HG02884 (cell line): ENCODE measurements around the gene CYP2W1.

Experiments
- ATAC-seq: cut with Tn5 transposase; IDR thresholded peaks from one replicate; pipeline ENCODE4 v1.9.1; 2021; ENCODE audit warnings: mild to moderate bottlenecking, moderate library complexity; ENCODE audit not compliant: unreplicated experiment

Gene CYP2W1

DNA sequence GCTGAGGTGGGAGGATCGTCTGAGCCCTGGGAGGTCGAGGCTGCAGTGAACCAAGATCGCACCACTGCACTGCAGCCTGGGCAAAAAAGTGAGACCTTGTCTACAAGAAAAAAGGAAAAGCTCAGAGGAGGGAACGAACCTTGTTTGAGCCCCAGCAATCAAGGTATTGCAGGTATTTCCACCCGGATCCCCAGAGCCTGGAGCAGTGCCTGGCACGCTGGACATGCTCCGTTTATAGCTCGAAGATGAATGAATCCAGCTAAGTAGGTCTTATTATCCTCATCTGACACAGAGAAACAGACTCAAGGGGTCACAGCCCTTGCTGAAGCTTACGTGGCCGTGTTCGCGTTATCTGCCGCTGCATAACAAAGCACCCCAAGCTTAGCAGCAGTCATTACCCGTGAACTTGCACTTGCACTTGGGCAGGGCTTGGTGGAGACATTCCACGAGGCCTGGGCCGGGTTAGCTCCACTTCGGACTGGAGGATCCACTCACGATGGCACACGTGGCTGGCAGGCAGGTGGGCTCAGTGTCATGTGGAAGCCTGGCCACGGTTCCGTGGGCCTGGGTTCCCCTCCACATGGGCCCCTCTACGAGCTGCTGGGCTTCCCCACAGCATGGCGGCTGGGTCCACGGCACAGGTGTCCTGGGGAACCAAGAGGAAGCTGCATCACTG is 4.4 kb upstream of the CYP2W1 start:
- ATAC-seq = no peak

DNA sequence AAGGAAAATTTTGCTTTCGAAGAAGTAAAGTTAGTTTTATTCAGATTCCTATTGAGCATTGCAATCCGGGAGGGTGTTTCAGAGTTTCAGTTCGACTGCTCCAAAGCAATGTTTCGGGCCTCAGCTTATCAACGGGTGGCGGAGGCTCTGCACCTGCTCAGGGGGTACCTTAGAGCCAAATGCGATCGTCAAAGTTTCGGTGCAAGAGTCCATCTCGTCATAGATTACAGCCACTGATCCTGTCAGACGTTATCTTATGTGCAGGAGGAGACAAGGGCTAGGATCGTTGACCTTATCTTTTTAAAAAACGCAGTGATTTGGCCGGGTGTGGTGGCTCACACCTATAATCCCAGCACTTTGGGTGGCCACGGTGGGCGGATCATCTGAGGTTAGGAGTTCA is 3.8 kb upstream of the CYP2W1 start:
- ATAC-seq = no peak

DNA sequence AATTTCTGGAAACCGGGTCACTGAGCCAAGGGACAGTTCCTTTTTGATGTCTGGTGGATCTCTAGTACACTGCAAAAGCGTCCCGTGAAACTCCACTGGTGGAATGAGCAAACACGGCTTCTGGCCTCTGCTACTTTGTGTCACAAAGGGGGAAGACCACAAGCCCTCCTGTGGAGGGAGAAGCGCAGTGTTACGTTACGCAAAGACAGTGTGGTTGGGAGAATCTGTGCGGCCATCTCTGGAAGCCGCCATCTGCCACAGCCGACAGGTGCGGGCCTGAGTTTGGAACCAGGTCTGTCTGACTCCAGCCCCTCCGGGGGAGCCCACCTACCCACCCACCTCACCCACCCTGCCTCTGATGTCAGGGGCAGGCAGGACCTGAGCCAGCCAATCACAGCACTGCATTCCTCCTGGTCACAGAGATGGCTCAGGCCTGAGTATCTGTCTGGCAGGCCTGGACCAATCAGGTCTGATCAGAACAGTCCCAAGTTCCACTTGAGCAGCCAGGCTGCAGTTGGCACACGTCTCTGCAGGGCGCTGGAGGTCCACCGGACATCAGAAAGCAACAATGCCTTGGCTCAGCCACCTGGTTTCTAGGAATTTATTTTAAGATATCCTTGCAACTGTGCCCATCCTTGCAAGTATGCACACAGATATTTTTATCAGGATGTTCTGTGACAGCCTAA is 3.0 kb upstream of the CYP2W1 start:
- ATAC-seq = no peak

DNA sequence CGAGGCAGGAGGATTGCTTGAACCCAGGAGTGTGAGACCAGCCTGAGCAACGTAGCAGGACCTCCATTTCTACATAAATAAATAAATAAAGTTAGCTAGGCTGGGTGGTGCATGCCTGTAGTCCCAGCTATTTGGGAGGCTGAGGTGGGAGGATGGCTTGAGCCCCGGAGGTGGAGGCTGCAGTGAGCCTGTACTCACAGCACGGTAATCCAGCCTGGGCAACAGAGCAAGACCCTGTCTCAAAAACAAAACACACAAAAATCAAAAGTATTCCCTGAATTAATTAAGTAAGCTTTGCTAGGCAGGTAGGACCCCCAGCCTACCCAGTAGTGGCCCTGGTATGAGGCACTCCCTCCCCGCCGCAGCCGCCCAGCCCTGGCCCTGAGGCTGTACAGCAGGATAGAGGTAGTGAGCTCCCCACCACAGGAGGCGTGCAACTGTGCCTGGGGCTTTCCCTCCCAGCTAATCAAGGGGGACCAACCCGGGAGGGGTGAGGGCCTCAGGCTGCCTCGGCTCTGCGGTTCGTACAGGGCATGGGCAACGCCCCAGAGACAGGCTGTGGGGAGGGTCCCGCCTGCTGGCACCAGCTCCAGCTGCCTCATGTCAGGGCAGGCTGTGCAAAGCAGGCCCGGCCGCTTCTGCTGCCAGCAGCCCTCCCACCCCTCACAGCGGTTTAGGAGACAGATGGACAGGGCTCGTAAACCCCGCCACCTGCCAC is 1.0 kb upstream of the CYP2W1 start:
- no peak for ATAC-seq

DNA sequence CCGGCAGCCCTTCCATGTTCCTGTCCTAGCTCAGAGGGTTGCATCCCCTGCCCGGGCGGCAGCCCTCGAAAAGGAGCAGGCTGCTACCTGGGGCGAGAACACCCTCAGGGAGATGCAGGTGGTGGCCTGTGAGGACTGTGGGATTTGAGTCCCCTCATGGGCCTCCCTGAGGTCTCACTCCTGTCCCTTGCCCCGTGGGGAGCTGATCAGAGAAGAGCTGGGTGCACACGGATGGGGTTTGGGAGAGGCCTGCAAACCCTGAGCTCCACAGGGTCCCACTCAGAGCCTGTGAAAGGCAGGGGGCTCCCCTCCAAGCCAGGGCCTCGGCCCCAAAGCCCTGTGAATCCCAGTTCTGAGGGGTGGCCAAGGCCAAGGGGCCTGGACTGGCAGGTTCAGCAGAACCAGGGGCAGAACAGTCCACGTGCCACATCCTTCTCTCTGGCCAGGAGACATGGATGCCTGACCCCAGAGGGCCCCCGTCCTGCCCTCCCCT is 424 bp upstream of the CYP2W1 start:
- no peak for ATAC-seq

DNA sequence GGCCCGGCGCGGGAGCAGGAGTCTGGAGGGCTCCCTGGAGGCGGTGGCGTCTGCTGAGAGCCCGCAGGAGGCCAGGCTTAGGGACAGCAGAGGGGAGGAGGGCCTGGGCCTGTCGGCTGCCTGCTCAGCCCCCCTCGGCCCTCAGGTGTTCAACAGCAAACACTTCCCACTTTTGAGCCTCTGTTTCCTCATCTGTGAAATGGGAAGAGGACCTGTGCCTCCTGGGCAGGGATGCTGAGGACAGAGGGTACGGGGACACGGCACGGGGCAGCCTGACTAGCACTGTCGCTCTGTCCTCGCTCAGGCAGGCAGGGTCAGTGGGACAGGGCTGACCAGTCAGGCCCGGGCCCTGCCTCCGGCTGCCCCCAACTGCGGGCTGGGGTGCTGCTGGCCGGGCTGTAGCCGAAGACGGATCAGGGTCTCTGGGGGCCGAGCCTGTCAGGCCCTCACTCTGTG is 663 bp downstream of the CYP2W1 start:
- ATAC-seq = no peak

DNA sequence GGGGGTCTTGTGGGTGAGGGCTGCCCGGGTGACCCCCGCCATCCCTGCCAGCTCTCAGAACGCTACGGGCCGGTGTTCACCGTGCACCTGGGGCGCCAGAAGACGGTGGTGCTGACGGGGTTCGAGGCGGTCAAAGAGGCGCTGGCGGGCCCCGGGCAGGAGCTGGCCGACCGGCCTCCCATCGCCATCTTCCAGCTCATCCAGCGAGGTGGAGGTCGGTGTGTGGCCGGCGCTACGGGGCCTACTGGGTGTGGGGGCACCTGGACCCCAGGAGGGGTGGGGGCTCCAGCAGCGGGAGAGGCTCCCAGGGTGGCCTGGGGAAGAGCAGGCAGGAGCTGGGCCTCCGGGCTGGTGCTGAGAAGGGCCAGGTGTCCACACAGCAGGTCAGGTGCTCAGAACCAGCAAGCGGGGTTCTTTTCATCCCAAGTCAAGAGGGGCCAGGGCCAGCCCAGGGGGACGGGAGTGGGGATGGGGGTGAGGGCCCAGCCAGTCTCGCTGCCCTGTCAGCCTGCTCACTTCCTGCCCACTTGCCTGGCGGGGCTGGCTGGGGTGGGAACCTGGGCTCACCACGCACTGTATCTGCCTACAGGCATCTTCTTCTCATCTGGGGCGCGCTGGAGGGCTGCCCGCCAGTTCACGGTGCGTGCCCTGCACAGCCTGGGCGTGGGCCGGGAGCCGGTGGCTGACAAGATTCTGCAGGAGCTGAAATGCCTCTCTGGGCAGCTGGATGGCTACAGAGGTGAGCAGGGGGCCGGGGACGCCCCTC is 1.6 kb downstream of the CYP2W1 start:
- no peak for ATAC-seq

DNA sequence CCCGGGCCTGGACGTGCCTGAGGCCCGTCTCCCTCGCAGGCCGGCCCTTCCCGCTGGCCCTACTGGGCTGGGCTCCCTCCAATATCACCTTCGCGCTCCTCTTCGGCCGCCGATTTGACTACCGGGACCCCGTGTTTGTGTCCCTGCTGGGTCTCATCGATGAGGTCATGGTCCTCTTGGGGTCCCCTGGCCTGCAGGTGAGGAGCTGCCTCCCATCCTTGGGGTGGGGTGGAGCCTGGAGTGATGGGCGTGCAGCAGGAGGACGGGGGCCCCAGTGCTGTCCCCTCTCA is 2.1 kb downstream of the CYP2W1 start:
- ATAC-seq = no peak

DNA sequence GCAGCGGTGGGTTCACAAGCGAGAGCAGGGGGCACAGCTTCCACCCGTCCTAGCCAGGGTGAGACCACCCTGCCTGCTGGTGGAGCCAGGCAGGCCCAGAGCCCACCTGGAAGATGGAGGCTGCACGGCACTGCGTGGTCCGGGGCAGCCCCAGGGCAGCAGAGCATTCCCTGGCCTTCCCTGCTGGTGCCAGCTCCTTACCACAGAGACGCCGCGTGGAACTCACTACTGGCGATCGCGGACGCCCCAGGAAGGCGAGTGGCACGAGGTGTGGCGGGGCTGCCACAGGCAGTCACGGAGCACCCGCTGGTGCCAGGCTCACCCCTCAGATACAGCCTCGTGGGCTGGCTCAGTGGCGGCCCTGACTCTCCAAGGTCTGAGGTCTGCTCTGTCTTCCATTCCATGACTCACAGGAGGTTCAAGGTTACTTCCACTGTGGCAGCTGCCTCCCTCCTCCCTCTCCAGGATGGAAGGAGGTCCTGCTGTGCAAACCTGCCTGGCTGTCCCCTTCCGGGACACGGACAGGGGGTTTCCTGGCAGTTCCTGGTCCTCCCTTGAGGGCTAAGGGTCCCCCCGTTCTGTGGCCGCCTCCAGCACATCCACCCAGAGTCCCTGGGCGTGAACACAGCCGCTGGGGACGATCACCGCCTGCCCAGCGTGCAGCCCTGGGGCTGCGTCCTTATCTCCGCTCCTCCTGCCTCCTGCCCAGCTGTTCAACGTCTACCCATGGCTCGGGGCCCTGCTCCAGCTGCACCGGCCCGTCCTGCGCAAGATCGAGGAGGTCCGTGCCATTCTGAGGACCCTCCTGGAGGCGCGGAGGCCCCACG is 3.1 kb downstream of the CYP2W1 start:
- ATAC-seq = no peak

DNA sequence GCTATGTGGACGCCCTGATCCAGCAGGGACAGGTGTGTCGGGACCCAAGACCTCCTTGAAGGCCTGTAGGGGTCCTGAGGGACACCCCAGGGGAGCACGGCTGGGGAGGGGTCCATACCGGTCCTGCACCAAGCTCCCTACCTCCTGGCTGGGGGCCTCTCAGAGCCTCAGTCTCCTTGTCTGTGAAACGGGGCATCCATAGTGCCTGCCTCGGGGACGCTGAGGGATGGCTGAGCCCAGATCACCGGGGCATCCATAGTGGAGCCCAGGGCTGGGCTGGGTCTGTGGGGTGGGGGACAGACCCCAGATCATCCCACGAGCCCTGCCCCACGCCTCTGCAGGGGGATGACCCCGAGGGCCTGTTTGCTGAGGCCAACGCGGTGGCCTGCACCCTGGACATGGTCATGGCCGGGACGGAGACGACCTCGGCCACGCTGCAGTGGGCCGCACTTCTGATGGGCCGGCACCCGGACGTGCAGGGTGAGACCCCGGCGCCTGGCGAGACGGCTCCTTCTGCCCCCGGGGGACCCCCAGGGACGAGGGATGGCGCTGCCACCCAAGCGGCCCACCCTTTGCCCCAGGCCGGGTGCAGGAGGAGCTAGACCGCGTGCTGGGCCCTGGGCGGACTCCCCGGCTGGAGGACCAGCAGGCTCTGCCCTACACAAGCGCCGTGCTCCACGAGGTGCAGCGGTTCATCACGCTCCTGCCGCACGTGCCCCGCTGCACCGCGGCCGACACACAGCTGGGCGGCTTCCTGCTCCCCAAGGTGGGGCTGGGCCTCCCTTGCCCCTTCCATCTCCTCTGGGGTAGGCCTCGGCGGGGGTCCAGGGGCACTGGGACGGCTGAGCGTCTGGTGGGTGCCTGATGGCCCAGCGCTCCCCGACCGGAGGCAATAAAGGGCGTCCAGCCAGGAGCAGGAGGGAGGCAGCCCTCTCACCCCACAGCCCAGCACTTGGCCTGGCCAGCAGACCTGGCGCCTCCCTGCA is 4.1 kb downstream of the CYP2W1 start:
- ATAC-seq = no peak

DNA sequence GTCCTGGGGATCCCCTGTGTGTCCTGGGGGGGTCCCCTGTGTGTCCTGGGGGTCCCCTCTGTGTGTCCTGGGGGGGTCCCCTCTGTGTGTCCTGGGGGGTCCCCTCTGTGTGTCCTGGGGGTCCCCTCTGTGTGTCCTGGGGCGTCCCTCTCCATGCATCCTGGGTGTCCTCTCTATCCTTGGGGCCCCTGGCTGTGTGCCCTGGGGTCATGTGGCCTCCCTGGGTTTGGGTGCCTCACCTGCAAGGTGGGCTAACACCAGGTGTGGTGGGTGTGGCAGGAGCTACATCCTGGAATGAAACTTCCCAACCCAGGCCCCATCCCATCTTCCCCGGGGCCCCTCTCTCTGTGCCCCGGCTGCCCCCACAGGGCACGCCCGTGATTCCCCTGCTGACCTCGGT is 4.9 kb downstream of the CYP2W1 start:
- no peak for ATAC-seq

DNA sequence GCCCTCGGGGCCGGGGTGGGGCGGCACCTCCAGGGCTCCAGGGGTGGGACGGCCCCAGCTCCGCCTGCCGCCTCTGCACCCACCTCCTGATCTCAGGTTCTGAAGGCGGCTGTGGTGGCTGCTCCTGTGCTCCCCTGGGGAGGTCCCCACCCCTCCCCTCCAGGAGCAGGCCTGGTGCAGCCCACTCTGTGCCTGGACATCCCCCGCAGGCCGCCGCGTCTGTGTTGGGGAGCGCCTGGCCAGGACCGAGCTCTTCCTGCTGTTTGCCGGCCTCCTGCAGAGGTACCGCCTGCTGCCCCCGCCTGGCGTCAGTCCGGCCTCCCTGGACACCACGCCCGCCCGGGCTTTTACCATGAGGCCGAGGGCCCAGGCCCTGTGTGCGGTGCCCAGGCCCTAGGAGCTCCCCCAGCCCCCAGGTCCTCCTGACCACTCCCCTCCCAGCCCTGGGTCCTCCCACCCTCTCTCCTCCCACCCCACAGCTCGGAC is 5.5 kb downstream of the CYP2W1 start:
- ATAC-seq = no peak

DNA sequence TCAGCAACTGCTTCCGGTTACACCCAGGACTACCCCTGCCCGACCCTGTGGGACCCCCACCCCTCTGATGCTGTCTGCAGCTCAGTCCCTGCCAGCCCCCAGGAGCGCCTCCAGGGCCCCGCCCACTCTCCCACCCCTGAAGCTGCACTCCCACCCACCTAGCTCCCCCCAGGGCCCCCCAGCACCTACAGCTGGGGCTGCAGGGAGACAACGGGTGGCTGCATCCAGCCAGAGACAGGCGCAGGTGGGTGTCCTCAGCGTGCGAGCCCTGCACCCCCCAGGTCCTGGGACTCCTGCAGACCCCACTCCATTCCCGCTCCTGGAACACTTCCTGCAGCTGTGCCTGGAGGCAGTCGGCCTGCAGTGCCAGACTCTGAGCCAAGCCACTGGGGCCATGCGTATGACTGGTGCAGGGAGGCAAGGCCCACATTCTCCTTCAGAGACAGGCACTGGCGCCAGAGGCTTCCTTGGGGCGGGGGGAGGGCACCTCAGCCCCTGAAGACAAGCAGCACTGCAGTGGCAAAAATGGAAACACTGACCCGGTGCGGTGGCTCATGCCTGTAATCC is 6.1 kb downstream of the CYP2W1 start:
- no peak for ATAC-seq

DNA sequence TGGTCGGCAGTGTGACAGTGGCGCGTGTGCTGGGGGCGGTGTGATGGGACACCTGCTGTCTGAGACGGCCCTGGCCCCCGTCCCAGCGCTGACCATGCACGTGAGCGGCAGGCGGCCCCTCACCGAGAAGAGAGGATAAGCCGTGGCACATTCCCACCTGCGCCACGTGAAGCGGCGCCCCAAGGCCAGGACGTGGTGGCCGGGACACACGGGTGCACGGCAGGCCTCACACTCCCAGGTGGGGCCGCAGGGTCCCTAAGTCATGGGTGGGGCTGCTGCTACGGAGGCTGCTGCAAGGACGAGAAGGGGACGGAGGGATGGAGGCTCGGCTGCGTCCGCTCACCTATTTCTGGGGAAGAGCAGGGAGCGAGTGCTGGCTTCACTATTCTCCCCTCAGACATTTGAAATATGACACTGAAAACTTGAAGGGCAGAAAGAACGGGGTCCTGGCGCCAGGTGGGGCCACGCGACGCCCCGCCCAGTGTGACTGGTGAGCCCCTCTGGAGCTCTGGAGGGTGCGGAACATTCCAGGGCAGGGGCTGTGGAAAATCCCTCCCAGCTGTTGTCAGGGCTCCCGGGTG is 7.5 kb downstream of the CYP2W1 start:
- no peak for ATAC-seq

DNA sequence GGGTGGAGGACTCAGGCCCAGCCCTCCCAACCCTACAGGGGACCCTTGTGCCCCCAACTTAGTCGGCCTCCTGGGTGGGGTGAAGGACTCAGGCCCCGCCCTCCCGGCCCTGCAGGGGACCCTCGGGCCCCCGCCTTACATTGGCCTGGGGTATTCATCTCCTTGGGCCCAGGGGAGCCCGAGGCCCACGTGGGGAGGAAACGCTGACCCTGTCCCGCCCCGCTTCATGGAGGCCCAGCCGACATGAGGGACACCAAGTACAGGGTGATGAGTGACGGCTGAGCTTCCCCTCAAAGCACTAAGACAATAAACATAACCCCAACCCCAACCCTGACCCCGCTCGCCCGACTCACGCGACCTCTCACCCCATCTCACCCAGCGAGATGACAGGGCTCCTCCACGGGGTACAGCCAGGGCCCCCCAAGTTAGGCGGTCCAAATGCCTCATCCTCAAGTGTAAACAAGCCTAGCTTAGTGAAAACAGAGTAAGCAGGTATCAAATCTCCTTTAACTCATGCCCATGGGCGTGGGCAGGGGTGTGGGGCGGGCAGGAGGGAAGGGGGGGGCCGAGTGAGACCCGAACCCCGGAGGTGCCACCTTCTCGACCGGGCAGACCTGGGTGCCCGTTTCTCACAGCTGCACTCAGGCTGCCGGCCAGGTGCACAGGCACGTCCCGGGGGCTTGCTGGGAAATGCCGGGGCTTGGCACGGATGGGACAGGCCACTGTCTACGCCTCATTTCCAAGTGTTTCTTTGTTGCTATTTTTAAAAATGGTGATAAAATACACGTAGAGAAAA is 8.2 kb downstream of the CYP2W1 start:
- no peak for ATAC-seq

DNA sequence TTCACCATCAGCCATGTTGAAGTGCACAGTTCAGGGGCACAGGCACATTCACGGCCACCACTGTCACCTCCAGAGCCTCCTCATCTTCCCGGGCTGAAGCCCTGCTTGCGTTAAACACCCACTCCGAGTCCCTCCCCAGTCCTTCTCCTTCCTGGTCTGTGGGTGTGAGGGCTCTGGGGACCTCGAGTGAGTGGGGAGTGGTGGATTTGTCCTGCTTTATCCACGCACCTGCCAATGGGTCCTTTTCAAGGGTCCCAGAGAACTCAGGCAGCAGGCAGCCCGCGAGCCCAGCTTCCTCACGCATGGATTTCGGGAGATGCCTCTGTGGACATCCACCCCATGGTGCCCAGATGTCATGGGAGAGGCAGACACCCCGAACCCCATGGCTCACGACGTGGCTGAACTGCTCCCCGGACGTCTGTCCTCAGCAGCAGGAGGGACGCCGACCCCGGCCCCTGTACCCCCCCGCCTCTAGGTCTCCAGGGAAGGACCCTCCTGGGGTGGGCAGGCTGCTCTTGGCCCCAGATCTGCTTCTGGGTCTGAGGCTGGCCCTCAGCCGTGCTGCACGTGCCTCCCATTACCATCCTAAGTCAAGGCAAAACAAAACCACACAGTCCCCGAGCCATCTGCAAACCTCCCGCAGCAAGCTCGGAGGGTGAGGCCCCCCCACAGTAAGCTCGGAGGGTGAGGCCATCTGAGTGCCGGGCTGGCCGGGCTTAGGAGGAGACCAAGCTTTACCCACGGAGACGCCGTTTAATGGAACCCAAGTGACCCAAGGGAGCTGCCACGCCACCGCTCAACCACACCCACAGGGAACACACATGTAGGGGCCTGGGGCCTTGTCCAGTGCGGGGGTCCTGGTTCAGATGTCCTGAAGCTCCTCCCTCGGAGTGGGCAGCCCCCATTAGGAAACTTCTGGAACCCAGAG is 9.0 kb downstream of the CYP2W1 start:
- ATAC-seq = no peak
